Tibial nerve (tissue), 4 donors: ENCODE measurements around the gene APOOL.

Experiments used
- CTCF ChIP-seq, 5 experiments: fragments of 200-600 bp in 3 of 5; fragments of 450-650 bp in 2 of 5; sonication (generic) in 3 of 5; IDR thresholded peaks; one replicate each; pipeline ENCODE4 v1.5.1; 2016 to 2019; ENCODE audit warnings: antibody characterized with exemption in 5 of 5, mild to moderate bottlenecking in 3 of 5, moderate library complexity in 2 of 5
- EP300 ChIP-seq, 2 donors: sonication (generic); formaldehyde crosslinking; IDR thresholded peaks; one replicate each; pipeline ENCODE4 v1.6.1; 2017; ENCODE audit warnings: antibody characterized with exemption in 2 of 2, mild to moderate bottlenecking in 1 of 2
- POLR2A ChIP-seq, 2 donors: fragments of 450-650 bp; IDR thresholded peaks; one replicate each; pipeline ENCODE4 v1.6.1; 2017; ENCODE audit warnings: antibody characterized with exemption in 2 of 2, mild to moderate bottlenecking in 2 of 2, moderate library complexity in 2 of 2

DNA sequence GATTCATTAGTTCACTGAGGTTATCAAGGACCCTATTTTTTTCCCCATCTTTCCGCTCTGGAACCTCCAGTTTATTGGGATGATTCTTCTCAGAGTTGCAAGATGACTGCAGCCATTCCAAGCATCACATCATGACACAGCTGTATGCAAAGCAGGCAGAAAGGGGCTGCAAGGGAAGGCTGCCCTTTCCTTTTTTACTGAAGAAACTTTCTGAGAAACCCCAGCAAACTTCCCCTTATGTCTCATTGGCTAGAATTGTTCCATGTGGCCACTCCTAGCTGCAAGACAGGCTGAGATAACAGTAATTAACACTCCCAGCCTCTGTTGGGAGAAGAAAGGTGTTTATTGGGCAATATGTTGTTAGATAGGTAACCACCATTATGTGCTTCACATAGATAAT is 137.3 kb downstream of the APOOL start:
- TF ChIP-seq CTCF (IDR thresholded peaks at IDR 0.05) (no peak), POLR2A (IDR thresholded peaks at IDR 0.05) (no peak), EP300 (IDR thresholded peaks at IDR 0.05) (no peak)
